HepG2 (cell line): Measurements from ENCODE around the gene PHKB. TPM values are rescaled to one million over a fixed set of nuclear protein-coding genes. Genes with fewer than 3 reads are reported as not detected.

Experiments used
- AGO1 ChIP-seq: fragments of 200-400 bp; formaldehyde crosslinking; IDR thresholded peaks from 2 replicates; pipeline ENCODE4 v1.6.1; 2017; ENCODE audit warnings: mild to moderate bottlenecking, low read depth, low read length, moderate library complexity; ENCODE audit not compliant: poor library complexity, severe bottlenecking
- BHLHE40 ChIP-seq: IDR thresholded peaks from 2 replicates; pipeline ENCODE4 v1.6.1; 2011; ENCODE audit warnings: low read length, improper control_type of control experiment
- CBX2 ChIP-seq, 2 experiments: fragments of 200-600 bp in 1 of 2; sonication (generic); formaldehyde crosslinking in 1 of 2; IDR thresholded peaks; 2 replicates each; pipeline versions ENCODE4 v1.7.0 to v1.8.1; 2018 to 2022; ENCODE audit warnings: low read depth in 2 of 2, low read length in 1 of 2, mild to moderate bottlenecking in 1 of 2, missing genetic modification reagents in 1 of 2
- CENPT ChIP-seq: sonication (generic); formaldehyde crosslinking; IDR thresholded peaks from 2 replicates; pipeline ENCODE4 v1.8.0; 2022; ENCODE audit warnings: low read depth, mild to moderate bottlenecking, moderate library complexity, missing genetic modification reagents
- FOXA3 ChIP-seq: IDR thresholded peaks from 2 replicates; pipeline ENCODE4 v1.6.1; 2016; ENCODE audit warnings: missing genetic modification reagents, missing compliant biosample characterization
- GABPA ChIP-seq, 2 experiments: IDR thresholded peaks; 2 replicates each; pipeline ENCODE4 v1.6.1; 2011 to 2016; ENCODE audit warnings: low read depth in 2 of 2, low read length in 1 of 2, missing biosample characterization in 1 of 2, missing genetic modification characterization in 1 of 2
- HOXA3 ChIP-seq: sonication (generic); formaldehyde crosslinking; IDR thresholded peaks from 2 replicates; pipeline ENCODE4 v1.5.0; 2020; ENCODE audit warnings: missing genetic modification reagents
- IKZF1 ChIP-seq: fragments of 450-650 bp; IDR thresholded peaks from 2 replicates; pipeline ENCODE4 v1.7.1; 2016
- ISL2 ChIP-seq: sonication (generic); formaldehyde crosslinking; IDR thresholded peaks from 2 replicates; pipeline ENCODE4 v1.5.0; 2020; ENCODE audit warnings: missing genetic modification reagents
- NFKBIZ ChIP-seq: IDR thresholded peaks from 2 replicates; pipeline ENCODE4 v1.6.1; 2018; ENCODE audit warnings: missing genetic modification reagents, missing compliant biosample characterization
- SATB2 ChIP-seq: sonication (generic); formaldehyde crosslinking; IDR thresholded peaks from 2 replicates; pipeline ENCODE4 v1.5.0; 2020; ENCODE audit warnings: missing genetic modification reagents
- SIN3B ChIP-seq: fragments of 150-350 bp; IDR thresholded peaks from 2 replicates; pipeline ENCODE4 v1.6.1; 2014; ENCODE audit warnings: low read length
- TBX3 ChIP-seq: fragments of 450-650 bp; IDR thresholded peaks from 2 replicates; pipeline ENCODE4 v1.6.1; 2017; ENCODE audit warnings: antibody characterized with exemption, mild to moderate bottlenecking, inconsistent platforms, borderline replicate concordance
- TEAD3 ChIP-seq: optimal IDR thresholded peaks from 2 replicates; pipeline ENCODE3; 2016; ENCODE audit warnings: borderline replicate concordance
- ZBTB7B ChIP-seq: sonication (generic); formaldehyde crosslinking; IDR thresholded peaks from 2 replicates; pipeline ENCODE4 v1.4.0; 2020; ENCODE audit warnings: missing genetic modification reagents
- ZKSCAN1 ChIP-seq: fragments of 150-350 bp; IDR thresholded peaks from 2 replicates; pipeline ENCODE4 v1.6.1; 2014; ENCODE audit warnings: low read length
- ZNF251 ChIP-seq: sonication (generic); formaldehyde crosslinking; IDR thresholded peaks from 2 replicates; pipeline ENCODE4 v1.9.0; 2021; ENCODE audit warnings: mild to moderate bottlenecking, missing genetic modification reagents
- ZNF296 ChIP-seq: sonication (generic); formaldehyde crosslinking; conservative IDR thresholded peaks from 2 replicates; pipeline ENCODE4 v1.5.0; 2020; ENCODE audit warnings: mild to moderate bottlenecking, missing genetic modification reagents
- ZNF432 ChIP-seq: sonication (generic); formaldehyde crosslinking; IDR thresholded peaks from 2 replicates; pipeline ENCODE4 v1.5.0; 2020; ENCODE audit warnings: missing genetic modification reagents, mild to moderate bottlenecking, borderline replicate concordance
- ZNF709 ChIP-seq: sonication (generic); formaldehyde crosslinking; IDR thresholded peaks from 2 replicates; pipeline ENCODE4 v1.5.0; 2020; ENCODE audit warnings: mild to moderate bottlenecking, missing genetic modification reagents
- ZNF777 ChIP-seq: sonication (generic); formaldehyde crosslinking; IDR thresholded peaks from 2 replicates; pipeline ENCODE4 v1.4.0; 2020; ENCODE audit warnings: missing genetic modification reagents
- polyA plus RNA-seq, 8 experiments: library from polyadenylated mRNA; depleted of rRNA in 3 of 8; stranded (reverse) in 7 of 8; unstranded in 1 of 8; fragments of >200 nt; fragmentation: Illumina TruSeq in 4 of 8; extraction: Trizol in 4 of 8; gene quantifications; 2 replicates each; pipeline versions ENCODE4 v1.2.1 to v1.2.3, GENCODE V29; 2011 to 2016; ENCODE audit warnings: low read depth in 4 of 8, missing spikeins in 1 of 8, mixed read lengths in 1 of 8; ENCODE audit not compliant: insufficient read depth in 1 of 8
- total RNA-seq, 5 experiments: library from RNA; depleted of rRNA; stranded (reverse); fragments of >200 nt; fragmentation: Illumina TruSeq; extraction: Trizol; gene quantifications; 2 replicates each; pipeline ENCODE4 v1.2.3, GENCODE V29; 2016; ENCODE audit warnings: low read depth in 1 of 5
- TF ChIP-seq, protein P1 (sequence below): sonication (generic); formaldehyde crosslinking; IDR thresholded peaks from 2 replicates; pipeline ENCODE4 v1.8.0; 2022; ENCODE audit warnings: missing genetic modification reagents, mild to moderate bottlenecking, moderate library complexity, borderline replicate concordance
- TF ChIP-seq, protein P2 (sequence below): conservative IDR thresholded peaks from 2 replicates; pipeline ENCODE4 v1.6.1; 2018; ENCODE audit warnings: missing genetic modification reagents
- TF ChIP-seq, protein P3 (sequence below): sonication (generic); formaldehyde crosslinking; IDR thresholded peaks from 2 replicates; pipeline ENCODE4 v1.8.1; 2023; ENCODE audit warnings: mild to moderate bottlenecking, missing genetic modification reagents
- TF ChIP-seq, protein P4 (sequence below): IDR thresholded peaks from 2 replicates; pipeline ENCODE4 v1.6.1; 2018; ENCODE audit warnings: missing genetic modification reagents, mild to moderate bottlenecking, missing compliant biosample characterization

Gene PHKB
- total and polyA plus RNA-seq, 2 of the 13 experiments (the other 11 are each of a cell fraction or from before 2014, with no cell fraction given) = 66.0 to 80.8 TPM

DNA sequence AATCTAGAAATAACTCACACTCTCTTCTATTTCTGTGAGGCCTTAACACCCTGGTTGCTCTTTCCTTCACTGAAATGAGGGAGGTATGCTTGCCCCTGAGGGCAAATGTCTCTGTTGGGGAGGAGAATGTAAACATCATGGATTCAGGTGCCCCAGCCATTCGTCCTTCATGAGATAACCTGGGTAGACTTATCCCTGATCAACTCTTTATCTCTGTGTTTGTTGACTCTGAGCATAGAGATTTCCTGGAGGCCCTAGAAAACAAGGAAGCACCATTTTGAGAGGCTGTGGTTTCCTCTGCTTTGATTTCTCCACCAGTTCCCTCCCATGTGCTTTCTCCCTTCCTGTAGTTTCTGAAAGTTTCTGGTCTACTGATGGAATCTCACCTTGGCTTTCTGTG, 77.3 kb downstream of the PHKB start (continued):
- TF ChIP-seq, protein P1, sequence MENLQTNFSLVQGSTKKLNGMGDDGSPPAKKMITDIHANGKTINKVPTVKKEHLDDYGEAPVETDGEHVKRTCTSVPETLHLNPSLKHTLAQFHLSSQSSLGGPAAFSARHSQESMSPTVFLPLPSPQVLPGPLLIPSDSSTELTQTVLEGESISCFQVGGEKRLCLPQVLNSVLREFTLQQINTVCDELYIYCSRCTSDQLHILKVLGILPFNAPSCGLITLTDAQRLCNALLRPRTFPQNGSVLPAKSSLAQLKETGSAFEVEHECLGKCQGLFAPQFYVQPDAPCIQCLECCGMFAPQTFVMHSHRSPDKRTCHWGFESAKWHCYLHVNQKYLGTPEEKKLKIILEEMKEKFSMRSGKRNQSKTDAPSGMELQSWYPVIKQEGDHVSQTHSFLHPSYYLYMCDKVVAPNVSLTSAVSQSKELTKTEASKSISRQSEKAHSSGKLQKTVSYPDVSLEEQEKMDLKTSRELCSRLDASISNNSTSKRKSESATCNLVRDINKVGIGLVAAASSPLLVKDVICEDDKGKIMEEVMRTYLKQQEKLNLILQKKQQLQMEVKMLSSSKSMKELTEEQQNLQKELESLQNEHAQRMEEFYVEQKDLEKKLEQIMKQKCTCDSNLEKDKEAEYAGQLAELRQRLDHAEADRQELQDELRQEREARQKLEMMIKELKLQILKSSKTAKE (CRISPR knock-in tag) = peak; percentile 91
- TF ChIP-seq IKZF1 = no peak
- no peak for TF ChIP-seq AGO1
- TF ChIP-seq, protein P2, sequence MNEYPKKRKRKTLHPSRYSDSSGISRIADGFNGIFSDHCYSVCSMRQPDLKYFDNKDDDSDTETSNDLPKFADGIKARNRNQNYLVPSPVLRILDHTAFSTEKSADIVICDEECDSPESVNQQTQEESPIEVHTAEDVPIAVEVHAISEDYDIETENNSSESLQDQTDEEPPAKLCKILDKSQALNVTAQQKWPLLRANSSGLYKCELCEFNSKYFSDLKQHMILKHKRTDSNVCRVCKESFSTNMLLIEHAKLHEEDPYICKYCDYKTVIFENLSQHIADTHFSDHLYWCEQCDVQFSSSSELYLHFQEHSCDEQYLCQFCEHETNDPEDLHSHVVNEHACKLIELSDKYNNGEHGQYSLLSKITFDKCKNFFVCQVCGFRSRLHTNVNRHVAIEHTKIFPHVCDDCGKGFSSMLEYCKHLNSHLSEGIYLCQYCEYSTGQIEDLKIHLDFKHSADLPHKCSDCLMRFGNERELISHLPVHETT (CRISPR knock-in tag) = 0 out of 2 replicates have a peak, but pooled peaks have one; percentile 17
- TF ChIP-seq TBX3 = no peak
- TF ChIP-seq HOXA3 (CRISPR knock-in tag) = peak; percentile 86
- TF ChIP-seq, protein P3, sequence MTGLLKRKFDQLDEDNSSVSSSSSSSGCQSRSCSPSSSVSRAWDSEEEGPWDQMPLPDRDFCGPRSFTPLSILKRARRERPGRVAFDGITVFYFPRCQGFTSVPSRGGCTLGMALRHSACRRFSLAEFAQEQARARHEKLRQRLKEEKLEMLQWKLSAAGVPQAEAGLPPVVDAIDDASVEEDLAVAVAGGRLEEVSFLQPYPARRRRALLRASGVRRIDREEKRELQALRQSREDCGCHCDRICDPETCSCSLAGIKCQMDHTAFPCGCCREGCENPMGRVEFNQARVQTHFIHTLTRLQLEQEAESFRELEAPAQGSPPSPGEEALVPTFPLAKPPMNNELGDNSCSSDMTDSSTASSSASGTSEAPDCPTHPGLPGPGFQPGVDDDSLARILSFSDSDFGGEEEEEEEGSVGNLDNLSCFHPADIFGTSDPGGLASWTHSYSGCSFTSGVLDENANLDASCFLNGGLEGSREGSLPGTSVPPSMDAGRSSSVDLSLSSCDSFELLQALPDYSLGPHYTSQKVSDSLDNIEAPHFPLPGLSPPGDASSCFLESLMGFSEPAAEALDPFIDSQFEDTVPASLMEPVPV = no peak
- TF ChIP-seq BHLHE40 = no peak
- TF ChIP-seq TEAD3 (CRISPR knock-in tag) = peak; percentile 96
- peak; percentile 99 for TF ChIP-seq ZNF709 (CRISPR knock-in tag)
- no peak for TF ChIP-seq CENPT
- TF ChIP-seq, protein P4, sequence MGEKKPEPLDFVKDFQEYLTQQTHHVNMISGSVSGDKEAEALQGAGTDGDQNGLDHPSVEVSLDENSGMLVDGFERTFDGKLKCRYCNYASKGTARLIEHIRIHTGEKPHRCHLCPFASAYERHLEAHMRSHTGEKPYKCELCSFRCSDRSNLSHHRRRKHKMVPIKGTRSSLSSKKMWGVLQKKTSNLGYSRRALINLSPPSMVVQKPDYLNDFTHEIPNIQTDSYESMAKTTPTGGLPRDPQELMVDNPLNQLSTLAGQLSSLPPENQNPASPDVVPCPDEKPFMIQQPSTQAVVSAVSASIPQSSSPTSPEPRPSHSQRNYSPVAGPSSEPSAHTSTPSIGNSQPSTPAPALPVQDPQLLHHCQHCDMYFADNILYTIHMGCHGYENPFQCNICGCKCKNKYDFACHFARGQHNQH = peak; percentile 93
- TF ChIP-seq ZKSCAN1 = no peak
- TF ChIP-seq NFKBIZ (CRISPR knock-in tag) = peak; percentile 82; the same call in 1 of the 2 replicates
- TF ChIP-seq ZNF777 (CRISPR knock-in tag) = no peak
- TF ChIP-seq SATB2 (CRISPR knock-in tag) = no peak
- TF ChIP-seq CBX2 (IDR thresholded peaks at IDR 0.05; ENCODE audit: low read depth, low read length) = no peak
- TF ChIP-seq CBX2 (CRISPR knock-in tag; IDR thresholded peaks at IDR 0.05; ENCODE audit: low read depth) = no peak
- TF ChIP-seq ZBTB7B (CRISPR knock-in tag) = peak; percentile 91
- peak; percentile 99 for TF ChIP-seq FOXA3 (CRISPR knock-in tag)
- TF ChIP-seq GABPA (IDR thresholded peaks at IDR 0.05; ENCODE audit: low read depth, low read length) = no peak
- peak; percentile 75 for TF ChIP-seq GABPA (CRISPR knock-in tag; IDR thresholded peaks at IDR 0.05; ENCODE audit: low read depth)
- no peak for TF ChIP-seq ZNF296
- no peak for TF ChIP-seq ZNF432 (CRISPR knock-in tag)
- TF ChIP-seq ISL2 (CRISPR knock-in tag) = peak; percentile 93
- no peak for TF ChIP-seq SIN3B
- TF ChIP-seq ZNF251 (CRISPR knock-in tag) = no peak
